Spleen (tissue), 7 donors: Measurements from ENCODE around the gene NXN.

Experiments used
- POLR2A ChIP-seq, 3 donors: fragments of 450-650 bp; IDR thresholded peaks; one replicate each; pipeline ENCODE4 v1.5.1; 2017; ENCODE audit warnings: antibody characterized with exemption in 3 of 3, mild to moderate bottlenecking in 1 of 3
- POLR2AphosphoS5 ChIP-seq, 3 donors: sonication (generic); formaldehyde crosslinking; IDR thresholded peaks; one replicate each; pipeline ENCODE4 v1.5.1; 2017; ENCODE audit warnings: antibody characterized with exemption in 3 of 3
- TF ChIP-seq, protein P1 (sequence below), 11 experiments: fragments of 200-600 bp in 7 of 11; fragments of 450-650 bp in 4 of 11; sonication (generic) in 4 of 11; IDR thresholded peaks in 8 of 11; conservative IDR thresholded peaks in 3 of 11; 1 replicate in 7 of 11; 2 replicates in 4 of 11; pipeline versions ENCODE4 v1.4.0 to v1.8.0; 2016 to 2021; ENCODE audit warnings: antibody characterized with exemption in 11 of 11, inconsistent platforms in 4 of 11, mild to moderate bottlenecking in 1 of 11
- donor health status: DM: no; HTN: no; CAD: no; lungs with moderate emphysema.
- donor health status: DM: no; HTN: no; CAD: no.
- donor health status: DM: no; HTN: no; CAD: no.

DNA sequence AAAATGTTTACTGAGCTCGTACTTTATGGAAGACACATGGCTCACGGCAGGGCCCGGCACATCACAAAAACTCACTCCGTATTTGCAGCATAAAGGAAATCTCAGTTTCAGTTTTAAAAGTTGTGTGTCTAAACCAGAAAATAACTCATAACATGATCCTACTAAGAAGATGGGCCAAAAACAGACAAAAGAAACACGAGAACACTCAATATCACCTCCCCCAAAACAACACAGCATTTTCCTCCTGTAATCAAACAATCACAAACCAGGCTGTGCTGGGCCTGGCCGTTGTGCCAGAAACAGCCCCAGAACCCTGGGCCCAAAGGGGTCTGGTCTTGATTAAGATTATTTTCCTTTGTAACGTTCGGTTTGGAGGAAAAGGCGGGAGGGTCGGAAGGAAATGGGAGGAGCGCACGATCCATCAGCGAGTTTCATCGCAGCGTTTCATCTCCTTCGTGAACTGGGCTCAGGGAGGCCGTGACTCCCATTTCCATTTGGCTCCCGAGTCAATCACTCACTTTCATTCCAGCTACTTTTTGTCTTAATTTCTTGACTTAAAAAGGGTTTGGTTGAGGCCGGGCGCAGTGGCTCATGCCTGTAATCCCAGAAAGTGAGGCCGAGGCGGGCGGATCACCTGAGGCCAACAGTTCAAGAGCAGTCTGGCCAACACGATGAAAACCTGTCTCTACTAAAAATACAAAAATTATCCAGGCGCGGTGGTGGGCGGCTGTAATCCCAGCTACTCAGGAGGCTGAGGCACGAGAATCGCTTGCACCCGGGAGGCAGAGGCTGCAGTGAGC lies 61.4 kb downstream of the NXN start:
- TF ChIP-seq, protein P1, sequence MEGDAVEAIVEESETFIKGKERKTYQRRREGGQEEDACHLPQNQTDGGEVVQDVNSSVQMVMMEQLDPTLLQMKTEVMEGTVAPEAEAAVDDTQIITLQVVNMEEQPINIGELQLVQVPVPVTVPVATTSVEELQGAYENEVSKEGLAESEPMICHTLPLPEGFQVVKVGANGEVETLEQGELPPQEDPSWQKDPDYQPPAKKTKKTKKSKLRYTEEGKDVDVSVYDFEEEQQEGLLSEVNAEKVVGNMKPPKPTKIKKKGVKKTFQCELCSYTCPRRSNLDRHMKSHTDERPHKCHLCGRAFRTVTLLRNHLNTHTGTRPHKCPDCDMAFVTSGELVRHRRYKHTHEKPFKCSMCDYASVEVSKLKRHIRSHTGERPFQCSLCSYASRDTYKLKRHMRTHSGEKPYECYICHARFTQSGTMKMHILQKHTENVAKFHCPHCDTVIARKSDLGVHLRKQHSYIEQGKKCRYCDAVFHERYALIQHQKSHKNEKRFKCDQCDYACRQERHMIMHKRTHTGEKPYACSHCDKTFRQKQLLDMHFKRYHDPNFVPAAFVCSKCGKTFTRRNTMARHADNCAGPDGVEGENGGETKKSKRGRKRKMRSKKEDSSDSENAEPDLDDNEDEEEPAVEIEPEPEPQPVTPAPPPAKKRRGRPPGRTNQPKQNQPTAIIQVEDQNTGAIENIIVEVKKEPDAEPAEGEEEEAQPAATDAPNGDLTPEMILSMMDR (IDR thresholded peaks at IDR 0.05 in 8 of 11, conservative IDR thresholded peaks at IDR 0.05 in 3 of 11), result no peak
- TF ChIP-seq POLR2A (IDR thresholded peaks at IDR 0.05) (no peak), POLR2AphosphoS5 (IDR thresholded peaks at IDR 0.05) (peak in 1 of 3 donors; percentile 39)
